HFFc6 (cell line): Measurements from ENCODE around the gene RASGEF1B. TPM values are rescaled to one million over a fixed set of nuclear protein-coding genes. Genes with fewer than 3 reads are reported as not detected.

Experiments used
- DNase-seq: peaks from one replicate; pipeline ENCODE4 v3.0.0-alpha.2; 2018
- H3K27ac Mint-ChIP-seq: 2 replicates; pipeline ENCODE4 v1.8.0; 2020; ENCODE audit warnings: mild to moderate bottlenecking, mixed read lengths
- H3K27me3 Mint-ChIP-seq: 2 replicates; pipeline ENCODE4 v1.8.0; 2021; ENCODE audit warnings: mild to moderate bottlenecking, moderate library complexity, mixed read lengths; ENCODE audit not compliant: insufficient read depth
- H3K36me3 Mint-ChIP-seq: 2 replicates; pipeline ENCODE4 v1.8.0; 2021; ENCODE audit warnings: low read depth, mixed read lengths
- H3K4me1 Mint-ChIP-seq: 2 replicates; pipeline ENCODE4 v1.8.0; 2020; ENCODE audit warnings: low read depth, mixed read lengths
- H3K4me3 Mint-ChIP-seq: 2 replicates; pipeline ENCODE4 v1.8.0; 2020; ENCODE audit warnings: mild to moderate bottlenecking, moderate library complexity, mixed read lengths
- H3K9me3 Mint-ChIP-seq: 2 replicates; pipeline ENCODE4 v1.8.0; 2020; ENCODE audit warnings: mild to moderate bottlenecking, mixed read lengths
- total RNA-seq, 6 experiments: library from RNA; stranded (reverse); fragmentation: NEBNext Ultra II Directional; extraction: Animal tissue kit (Norgen Biotek cat#: 25700); gene quantifications; 2 replicates in 1 of 6; 3 replicates in 5 of 6; pipeline ENCODE4 v1.2.3, GENCODE V29; 2021
- TF ChIP-seq, protein P1 (sequence below): fragments of 200-600 bp; sonication (generic); IDR thresholded peaks from 2 replicates; pipeline ENCODE4 v1.5.0; 2021; ENCODE audit warnings: antibody characterized with exemption, mild to moderate bottlenecking

Gene RASGEF1B
- total RNA-seq, 6 experiments from 2014 or later = not detected

GRCh38 chr4:81504112-81505003 is 32.7 kb upstream of the RASGEF1B start:
- TF ChIP-seq, protein P1, sequence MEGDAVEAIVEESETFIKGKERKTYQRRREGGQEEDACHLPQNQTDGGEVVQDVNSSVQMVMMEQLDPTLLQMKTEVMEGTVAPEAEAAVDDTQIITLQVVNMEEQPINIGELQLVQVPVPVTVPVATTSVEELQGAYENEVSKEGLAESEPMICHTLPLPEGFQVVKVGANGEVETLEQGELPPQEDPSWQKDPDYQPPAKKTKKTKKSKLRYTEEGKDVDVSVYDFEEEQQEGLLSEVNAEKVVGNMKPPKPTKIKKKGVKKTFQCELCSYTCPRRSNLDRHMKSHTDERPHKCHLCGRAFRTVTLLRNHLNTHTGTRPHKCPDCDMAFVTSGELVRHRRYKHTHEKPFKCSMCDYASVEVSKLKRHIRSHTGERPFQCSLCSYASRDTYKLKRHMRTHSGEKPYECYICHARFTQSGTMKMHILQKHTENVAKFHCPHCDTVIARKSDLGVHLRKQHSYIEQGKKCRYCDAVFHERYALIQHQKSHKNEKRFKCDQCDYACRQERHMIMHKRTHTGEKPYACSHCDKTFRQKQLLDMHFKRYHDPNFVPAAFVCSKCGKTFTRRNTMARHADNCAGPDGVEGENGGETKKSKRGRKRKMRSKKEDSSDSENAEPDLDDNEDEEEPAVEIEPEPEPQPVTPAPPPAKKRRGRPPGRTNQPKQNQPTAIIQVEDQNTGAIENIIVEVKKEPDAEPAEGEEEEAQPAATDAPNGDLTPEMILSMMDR = no peak
- H3K27ac Mint-ChIP-seq = no peak overlapping the region
- no peaks in the 10 kb centered on the region for H3K4me1 Mint-ChIP-seq
- H3K4me3 Mint-ChIP-seq = no peak overlapping the region
- peaks cover 36% of the 10 kb centered on the region for H3K9me3 Mint-ChIP-seq
- H3K36me3 Mint-ChIP-seq = no peaks in the 10 kb centered on the region
- DNase-seq = no peak
- no peaks in the 10 kb centered on the region for H3K27me3 Mint-ChIP-seq

GRCh38 chr4:81503586-81503985 is 31.9 kb upstream of the RASGEF1B start:
- TF ChIP-seq, protein P1 = no peak
- H3K9me3 Mint-ChIP-seq = peaks cover 36% of the 10 kb centered on the region
- H3K4me1 Mint-ChIP-seq = no peaks in the 10 kb centered on the region
- H3K27me3 Mint-ChIP-seq = no peaks in the 10 kb centered on the region
- no peak for DNase-seq
- H3K36me3 Mint-ChIP-seq = no peaks in the 10 kb centered on the region
- H3K4me3 Mint-ChIP-seq = no peak overlapping the region
- no peak overlapping the region for H3K27ac Mint-ChIP-seq

DNA sequence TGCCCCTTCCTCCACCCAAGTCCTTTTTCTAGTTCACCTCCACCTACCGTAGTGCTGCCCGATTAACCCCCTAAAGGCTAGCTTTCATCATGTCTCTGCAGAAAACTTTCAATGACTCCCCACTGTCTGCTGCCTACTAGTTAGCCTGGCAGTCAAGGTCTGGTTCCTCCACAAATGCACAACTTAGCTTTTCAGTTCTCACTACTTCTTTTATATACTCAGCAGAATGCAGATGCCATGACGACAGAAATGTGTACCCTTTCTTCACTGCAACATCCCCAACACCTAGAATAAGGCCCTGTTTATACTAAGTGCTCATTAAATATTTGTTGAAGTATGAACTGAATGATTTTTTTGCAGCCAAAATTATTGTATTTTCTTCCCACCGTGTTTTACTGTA is 30.9 kb upstream of the RASGEF1B start:
- Mint-ChIP-seq H3K36me3 (no peaks in the 10 kb centered on the region), H3K4me1 (no peaks in the 10 kb centered on the region), H3K27ac (no peak overlapping the region), H3K27me3 (no peaks in the 10 kb centered on the region; the same call in 1 of the 2 replicates), H3K9me3 (peaks cover 33% of the 10 kb centered on the region), H3K4me3 (no peak overlapping the region)
- TF ChIP-seq, protein P1 = no peak
- no peak for DNase-seq

DNA sequence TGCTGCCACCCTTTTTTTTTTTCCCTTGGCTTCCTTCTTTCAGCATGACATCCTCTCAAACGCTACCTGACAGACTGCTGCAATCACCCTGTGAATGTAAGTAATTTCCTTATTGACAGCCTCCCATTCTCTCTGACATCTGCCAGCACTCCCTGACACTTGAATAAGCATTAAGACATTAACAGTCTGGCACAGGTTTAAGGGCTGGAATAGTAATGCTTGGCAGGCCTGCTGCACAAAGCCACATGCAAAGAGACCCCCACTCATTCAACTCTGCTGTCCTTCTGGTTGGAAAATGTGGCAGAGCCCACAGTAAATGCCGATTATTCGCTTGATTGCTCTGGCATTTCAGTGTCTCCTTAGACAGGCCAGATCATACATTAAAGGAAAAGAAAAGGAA is 28.1 kb upstream of the RASGEF1B start:
- no peak overlapping the region for H3K4me3 Mint-ChIP-seq
- no peaks in the 10 kb centered on the region; the same call in 1 of the 2 replicates for H3K27me3 Mint-ChIP-seq
- no peak overlapping the region for H3K27ac Mint-ChIP-seq
- H3K36me3 Mint-ChIP-seq = no peaks in the 10 kb centered on the region
- H3K9me3 Mint-ChIP-seq = peaks cover 22% of the 10 kb centered on the region
- H3K4me1 Mint-ChIP-seq = no peaks in the 10 kb centered on the region
- no peak for DNase-seq
- TF ChIP-seq, protein P1 = no peak

GRCh38 chr4:81498551-81499099 is 26.9 kb upstream of the RASGEF1B start:
- no peaks in the 10 kb centered on the region for H3K4me1 Mint-ChIP-seq
- peaks cover 14% of the 10 kb centered on the region for H3K9me3 Mint-ChIP-seq
- no peak overlapping the region for H3K27ac Mint-ChIP-seq
- DNase-seq = no peak
- TF ChIP-seq, protein P1 = no peak
- no peaks in the 10 kb centered on the region for H3K36me3 Mint-ChIP-seq
- no peak overlapping the region for H3K4me3 Mint-ChIP-seq
- H3K27me3 Mint-ChIP-seq = no peaks in the 10 kb centered on the region; the same call in 1 of the 2 replicates
